B cell (primary cell): ENCODE measurements around the gene RCN2.

ENCODE experiments used
- EZH2 ChIP-seq: IDR thresholded peaks from 2 replicates; pipeline ENCODE4 v1.6.1; 2012; ENCODE audit warnings: borderline replicate concordance, low read depth, mild to moderate bottlenecking, moderate library complexity, low read length; ENCODE audit not compliant: insufficient read depth, poor library complexity, severe bottlenecking
- TF ChIP-seq, protein P1 (sequence below): fragments of 200-600 bp; IDR thresholded peaks from one replicate; pipeline ENCODE4 v1.8.0; 2022; ENCODE audit warnings: antibody characterized with exemption, mild to moderate bottlenecking

DNA sequence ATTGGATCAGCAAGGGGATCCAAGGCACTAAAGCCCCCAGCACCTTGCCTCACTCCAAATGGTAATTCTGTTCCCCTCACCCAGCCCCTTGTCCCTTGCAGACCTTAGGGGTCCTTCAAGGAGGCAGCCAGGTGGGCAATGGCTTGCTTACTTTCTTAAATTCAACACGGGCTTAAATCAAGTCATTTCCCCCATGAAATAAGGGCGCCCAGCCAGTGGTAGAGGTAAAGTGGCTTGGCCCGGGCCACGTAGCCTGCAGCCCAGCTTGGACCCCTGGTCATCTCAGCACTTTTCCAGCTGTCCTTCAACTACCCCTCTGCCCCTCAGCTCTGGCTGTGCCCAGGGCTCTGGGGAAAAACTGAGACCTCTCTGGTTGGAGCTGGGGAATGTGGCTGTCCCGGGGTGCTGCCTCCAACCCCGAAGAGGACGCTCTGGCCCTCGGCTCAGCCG, 64.6 kb downstream of the RCN2 start:
- TF ChIP-seq, protein P1, sequence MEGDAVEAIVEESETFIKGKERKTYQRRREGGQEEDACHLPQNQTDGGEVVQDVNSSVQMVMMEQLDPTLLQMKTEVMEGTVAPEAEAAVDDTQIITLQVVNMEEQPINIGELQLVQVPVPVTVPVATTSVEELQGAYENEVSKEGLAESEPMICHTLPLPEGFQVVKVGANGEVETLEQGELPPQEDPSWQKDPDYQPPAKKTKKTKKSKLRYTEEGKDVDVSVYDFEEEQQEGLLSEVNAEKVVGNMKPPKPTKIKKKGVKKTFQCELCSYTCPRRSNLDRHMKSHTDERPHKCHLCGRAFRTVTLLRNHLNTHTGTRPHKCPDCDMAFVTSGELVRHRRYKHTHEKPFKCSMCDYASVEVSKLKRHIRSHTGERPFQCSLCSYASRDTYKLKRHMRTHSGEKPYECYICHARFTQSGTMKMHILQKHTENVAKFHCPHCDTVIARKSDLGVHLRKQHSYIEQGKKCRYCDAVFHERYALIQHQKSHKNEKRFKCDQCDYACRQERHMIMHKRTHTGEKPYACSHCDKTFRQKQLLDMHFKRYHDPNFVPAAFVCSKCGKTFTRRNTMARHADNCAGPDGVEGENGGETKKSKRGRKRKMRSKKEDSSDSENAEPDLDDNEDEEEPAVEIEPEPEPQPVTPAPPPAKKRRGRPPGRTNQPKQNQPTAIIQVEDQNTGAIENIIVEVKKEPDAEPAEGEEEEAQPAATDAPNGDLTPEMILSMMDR = no peak
- TF ChIP-seq EZH2 = no peak
